NCI-H748 (cell line): Measurements from ENCODE around the gene IZUMO1R.
"Not testable (repeated sequence)": the region's sequence is repeated elsewhere in the genome, so short reads cannot be mapped to it uniquely, and the experiment has no call there.

Experiments
- DNase-seq: peaks from one replicate; lab custom pipeline; 2025; ENCODE audit not compliant: unreplicated experiment; lab: John Stamatoyannopoulos, UW

IZUMO1R gene

DNA sequence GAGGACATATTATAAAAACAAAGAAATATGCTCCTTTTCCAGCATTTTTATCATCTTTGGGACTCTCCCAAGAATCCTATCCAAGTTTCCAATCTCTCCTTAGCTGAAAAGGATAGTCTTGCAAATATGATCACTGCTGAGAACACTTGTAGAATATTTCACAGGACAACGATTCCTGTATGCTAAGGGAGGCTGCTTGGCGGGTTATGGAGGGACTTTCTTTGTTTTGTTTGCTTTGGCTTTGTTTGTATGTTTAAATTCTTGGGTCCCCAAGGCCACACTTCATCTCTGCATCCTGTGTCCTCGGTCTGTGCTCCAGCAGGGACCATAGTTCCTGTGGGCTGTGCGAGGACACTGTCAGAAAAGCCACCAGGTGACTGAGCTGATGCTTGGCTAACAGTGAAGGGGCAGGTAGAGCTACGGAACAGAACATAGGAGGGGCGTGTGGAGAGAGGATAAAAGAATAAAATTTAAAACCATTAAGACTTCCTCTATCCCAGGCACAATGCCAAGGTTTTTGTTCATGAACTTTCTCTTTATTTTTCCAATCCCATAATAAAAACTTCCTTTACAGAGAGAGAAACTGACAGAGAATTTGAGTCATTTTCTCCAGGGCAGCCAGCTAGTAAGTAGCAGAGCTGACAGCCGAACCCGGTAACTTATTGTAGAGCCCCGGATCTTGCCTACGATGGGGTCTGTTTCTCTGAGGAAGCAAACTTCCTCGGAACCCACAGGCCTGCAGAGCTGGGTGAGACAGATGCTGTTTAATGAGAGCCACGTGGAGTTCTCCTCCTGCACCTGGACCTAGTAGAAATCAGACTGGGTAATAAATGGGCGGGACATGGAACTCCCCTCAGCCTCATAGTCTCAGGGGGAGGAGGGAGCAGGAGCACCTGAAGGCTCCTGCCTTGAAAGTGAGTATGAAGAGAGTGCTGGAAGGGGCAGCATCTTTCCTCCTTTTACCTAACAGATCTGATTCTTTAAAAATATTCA, at the start of gene IZUMO1R:
Gene IZUMO1R, plus strand, starts transcription at position 615 of the 993 bp plus-strand sequence. CDS start 1,057 bp downstream, outside the sequence.
- DNase-seq = no peak

DNA sequence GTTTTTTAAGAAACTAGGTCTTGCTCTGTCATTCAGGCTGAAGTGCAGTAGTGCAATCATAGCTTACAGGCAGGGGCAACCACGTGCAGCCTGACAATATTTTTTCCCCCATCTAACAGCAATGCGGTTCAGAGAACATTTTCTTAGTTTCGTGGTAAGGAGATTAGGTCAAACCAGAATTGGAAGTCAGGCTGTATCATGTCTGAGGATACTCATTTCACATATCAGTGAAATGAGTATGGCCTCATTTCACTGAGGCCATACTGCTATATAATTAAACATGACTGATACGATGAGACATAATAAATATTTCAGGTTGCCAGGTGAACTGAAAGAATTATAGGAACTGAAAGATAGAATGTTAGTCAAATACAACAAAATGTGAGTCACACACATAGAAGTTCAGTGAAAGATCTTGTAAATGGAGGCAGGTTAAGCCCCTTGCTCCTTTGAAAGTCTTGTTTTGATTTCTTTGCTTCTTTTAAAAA, 32.5 kb upstream of the IZUMO1R start:
- DNase-seq = no peak

DNA sequence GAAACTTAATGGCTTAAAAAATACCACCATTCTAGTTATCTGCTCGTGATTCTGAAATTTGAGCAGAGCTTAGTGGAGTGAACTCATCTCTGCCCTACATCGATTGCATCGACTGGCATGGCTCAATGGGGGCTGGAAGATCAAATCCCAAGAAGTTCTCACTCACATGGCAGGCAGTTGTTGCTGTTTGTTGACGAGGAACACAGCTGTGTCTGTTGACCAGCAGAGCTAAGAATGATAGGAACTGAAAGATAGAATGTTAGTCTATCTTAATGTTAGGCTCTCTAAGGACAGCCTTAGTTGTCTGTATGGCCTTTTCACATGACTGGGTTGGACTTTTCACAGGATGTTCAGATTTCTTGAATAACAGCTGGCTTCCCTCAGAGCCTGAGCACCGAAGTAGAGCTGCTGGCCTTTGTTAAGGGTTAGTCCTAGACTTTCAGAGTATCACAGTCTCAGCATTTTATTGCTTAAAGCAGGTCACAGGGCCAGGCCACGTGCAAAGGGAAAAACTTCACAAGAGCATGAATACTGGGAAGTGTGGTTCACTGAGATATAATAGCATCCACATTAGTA, 31.6 kb upstream of the IZUMO1R start:
- DNase-seq = no peak

DNA sequence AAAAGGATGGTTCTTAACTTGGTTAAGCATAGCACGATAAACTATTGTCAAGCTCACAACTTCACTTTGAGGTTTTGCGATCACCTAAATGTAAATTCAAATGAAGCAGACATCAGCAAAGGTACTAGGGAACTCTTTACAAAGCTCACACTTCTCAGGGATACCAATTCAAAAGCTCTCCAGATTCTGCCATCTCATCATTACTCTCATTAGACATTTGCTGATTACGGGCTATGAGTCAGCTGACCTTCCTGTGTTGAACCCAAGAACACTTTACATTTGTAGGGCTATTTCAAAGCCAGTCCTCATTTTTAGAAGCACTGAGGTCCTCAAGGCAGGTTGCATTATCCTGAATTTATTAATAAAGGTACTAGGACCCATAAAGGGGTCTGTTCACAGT, 28.4 kb upstream of the IZUMO1R start:
- no peak for DNase-seq

DNA sequence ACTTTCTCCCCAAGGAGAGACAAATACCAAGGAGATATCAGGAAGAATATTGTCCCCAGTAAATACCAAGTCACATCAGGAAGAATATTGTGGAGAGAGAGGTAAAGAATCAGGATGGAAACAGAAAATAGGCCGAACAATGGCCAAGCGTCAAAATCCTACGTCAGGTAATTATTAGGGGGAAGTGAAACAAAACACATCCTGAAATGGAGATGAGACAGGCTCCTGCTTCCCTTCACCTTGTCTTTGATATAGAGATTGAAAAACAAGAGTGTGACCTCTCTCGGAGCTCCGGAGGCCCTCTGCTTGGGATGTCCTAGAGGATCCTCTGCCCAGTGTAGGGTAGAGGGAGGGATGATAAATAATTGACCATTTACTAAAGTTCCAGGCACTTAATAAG, 27.4 kb upstream of the IZUMO1R start:
- no peak for DNase-seq

DNA sequence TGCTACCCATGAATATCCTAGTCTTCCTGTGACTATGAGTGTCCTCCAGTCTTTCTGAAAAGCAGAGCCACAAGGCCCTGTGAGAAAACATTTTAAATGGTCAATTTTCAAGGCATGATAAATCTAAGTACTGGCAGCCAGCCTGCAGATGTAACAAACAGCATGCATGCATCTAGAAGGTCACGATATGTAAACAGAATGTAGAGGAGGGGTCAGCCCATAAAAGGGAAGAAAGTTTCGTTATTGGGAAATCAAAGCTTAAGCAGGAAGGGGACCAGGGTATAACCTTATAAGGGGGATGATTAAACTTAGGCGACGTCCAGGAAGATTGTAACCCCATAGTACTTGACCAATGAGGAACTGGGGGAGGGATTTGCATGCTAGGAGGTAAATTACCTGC, 26.2 kb upstream of the IZUMO1R start:
- not testable (repeated sequence) for DNase-seq

DNA sequence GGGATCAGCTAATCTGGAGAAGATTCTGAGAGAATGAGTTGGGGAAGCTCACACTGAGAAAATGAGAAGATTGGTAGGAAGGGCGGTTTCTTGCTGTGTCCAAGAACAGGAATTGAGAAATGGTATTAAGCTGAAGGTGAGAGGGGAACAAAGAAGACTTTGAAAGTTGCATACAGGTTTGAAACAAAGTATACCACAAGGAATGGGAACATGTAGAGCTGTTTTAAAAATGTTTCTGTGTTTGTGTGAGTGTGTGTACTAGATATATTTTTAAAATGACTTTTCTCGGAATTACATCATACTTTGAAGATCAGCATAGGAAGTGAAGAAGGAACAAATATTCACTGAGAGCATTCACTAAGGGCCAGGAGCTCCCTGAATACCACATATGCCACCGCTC, 24.4 kb upstream of the IZUMO1R start:
- DNase-seq = no peak

DNA sequence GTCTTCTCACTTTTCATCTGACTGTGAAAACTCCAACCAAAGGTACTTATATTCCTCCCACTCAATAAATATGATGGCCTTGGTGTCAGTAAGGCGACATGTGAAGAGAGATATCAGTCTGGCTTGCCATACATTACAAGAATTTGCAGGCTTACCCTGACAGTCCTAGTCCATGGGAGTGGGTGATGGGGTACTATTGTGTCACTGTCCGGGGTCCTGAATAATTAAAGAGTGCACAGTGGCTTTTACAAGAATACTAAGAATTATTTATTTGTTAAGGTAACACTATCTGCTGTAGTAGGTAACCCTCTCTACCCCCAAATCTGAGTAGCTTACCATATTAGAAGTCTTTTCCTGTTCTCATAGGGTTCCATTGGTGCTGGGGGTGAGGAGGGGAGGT, 23.1 kb upstream of the IZUMO1R start:
- DNase-seq = no peak

DNA sequence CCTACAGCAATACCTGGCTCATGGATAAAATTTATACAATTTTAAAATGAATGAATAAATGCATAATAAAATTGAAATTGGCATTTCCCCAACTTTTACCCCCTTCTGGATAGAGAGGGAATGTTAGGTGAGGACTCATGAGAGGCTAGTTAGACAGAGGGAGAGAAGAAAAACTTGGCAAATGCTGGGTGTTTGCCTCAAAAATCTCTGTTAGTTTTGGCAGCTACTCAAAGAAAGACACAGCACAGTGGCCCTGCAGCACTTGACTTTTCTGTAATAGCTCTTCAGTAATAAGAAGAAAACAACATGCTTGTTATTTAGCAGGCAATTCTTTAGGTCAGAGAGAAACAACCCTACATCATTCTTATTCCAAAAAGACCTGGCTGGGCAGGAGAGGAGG, 20.7 kb upstream of the IZUMO1R start:
- no peak for DNase-seq

DNA sequence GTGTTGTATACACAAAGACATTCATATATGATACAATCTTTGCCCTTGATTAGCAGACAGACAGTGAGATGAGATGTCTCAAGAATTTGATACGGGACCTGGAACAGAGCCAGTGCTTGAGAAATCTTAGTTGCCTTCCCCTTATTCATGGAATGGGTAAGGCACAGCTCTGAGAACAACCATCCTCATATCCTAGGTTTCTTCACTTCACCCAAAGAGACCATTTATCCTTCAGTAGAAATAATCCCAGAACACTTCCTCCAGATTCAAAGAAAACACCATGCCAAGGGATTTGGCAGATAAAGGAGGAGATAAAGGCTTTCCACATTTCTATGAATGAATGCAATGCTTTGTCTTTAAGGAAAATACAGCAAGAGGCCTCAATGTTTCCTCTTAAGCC, 8.8 kb upstream of the IZUMO1R start:
- no peak for DNase-seq

DNA sequence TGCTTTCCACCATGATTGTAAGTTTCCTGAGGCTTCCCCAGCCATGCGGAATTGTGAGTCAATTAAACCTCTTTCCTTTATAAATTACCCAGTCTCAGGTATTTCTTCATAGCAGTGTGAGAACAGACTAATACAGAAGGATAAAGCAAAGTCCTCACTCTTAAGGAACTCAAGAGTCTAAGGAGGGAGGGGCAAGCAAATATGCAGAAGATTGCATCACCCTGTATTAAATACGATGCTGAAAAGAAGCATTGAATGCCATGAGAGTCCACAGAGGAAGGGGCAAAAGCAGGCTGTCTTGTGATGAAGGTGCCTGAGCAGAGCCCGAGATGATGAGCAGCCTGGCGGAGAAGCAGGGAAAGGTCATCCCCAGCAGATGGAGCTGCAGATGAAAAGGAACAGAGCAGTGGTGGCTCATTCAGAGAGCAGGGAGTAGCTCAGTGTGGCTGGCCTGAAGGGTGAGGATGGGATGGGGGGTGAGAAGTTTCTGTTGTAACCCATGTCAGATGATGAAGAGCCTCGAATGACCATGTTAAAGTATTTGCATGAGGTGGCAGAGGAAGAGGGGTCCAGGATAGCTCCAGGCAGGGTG, 6.3 kb upstream of the IZUMO1R start:
- no peak for DNase-seq

DNA sequence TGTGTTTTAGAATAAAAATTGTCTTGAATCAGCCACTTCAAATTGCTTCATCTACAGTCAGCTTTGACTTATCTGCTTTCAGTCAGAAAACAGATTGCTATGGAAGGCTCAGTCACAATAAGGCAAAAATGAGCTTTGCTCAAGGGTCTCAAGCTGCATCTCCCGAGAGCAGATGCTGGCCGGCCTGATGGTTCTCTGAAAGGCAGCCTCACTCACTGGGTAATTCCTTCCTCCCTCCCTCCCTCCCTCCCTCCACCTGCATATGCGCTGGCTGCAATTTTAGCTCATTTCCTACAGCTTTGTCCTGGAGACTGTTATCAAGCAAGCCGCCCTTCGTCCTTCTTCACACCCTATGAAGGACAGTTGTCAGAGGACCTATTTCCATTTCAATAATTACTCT, 1.6 kb upstream of the IZUMO1R start:
- no peak for DNase-seq

DNA sequence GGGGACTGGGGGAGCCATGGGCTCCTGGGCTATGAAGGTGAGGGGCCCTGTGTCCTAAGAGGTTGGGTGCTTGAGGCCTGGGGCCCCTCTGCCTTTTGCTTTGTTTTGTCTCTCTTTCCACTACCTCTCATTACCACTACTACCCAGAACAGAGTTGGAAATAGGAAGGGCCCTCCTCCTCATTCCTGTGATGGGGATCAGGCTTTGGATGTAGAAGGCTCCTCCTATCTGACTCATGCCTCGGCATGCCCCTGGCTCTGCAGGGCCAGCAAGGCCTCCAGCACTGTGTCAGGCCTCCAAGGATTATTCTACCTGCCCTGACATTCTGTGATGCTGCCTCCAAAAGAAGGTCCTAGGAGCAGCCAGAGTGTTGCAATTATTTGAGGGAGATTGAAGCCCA, 766 bp downstream of the IZUMO1R start:
- no peak for DNase-seq

DNA sequence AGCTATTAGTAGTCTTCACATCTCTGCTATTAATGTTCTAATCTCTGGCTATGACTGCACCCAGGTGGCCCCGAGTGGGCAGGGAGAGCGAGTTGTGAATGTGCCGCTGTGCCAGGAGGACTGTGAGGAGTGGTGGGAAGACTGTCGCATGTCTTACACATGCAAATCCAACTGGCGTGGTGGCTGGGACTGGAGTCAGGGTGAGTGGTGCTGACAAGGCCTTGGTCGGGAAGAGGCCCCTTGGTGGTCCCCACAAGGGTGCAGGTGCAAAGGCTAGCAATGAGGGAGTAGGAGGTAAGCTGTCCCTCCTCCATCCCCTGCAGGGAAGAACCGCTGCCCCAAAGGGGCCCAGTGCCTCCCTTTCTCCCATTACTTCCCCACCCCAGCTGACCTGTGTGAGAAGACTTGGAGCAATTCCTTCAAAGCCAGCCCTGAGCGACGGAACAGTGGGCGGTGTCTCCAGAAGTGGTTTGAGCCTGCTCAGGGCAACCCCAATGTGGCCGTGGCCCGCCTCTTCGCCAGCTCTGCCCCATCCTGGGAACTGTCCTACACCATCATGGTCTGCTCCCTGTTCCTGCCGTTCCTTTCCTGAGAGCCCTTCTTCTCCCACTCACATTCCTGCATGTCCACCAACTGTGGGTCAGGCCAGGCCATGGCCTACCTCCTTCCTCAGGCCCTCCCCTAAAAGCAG, 2.9 kb downstream of the IZUMO1R start:
- DNase-seq = no peak

DNA sequence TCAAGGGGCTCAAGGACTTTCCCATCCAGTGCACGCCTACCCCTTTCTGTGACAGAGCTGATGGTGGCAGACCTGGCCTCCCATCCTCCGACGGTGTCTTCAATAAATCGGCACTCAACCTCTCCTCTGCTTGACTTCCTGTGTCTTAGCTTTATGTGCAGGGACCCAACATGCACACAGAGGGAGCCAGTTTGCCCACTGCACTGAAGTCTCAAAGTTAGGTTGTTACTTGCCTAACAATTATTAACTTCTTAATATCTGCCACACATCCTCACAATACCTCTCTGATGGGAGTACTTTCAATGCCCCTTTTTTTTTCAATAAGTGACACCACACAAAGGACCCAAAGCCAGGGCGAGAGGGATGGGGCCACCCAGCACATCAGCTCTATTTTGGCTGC, 3.6 kb downstream of the IZUMO1R start:
- no peak for DNase-seq

DNA sequence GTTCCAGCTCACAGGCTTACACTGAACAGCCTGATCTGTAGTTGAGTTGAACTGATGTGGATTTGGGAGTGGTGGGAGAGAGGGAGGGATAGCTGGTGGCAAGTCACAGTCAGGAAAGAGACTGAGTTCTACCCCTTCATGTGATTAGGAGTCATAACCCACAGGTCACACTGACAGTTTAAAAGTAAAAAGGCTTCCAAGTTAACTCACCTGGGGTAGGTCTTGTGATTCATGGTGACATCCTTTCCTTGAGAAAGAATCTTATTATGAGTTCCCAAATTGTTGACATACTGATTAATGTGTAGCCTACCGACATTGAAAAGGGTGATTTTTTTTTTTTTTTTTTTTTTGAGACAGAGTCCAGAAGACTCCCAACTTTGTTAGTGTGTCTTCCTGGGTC, 5.4 kb downstream of the IZUMO1R start:
- no peak for DNase-seq

DNA sequence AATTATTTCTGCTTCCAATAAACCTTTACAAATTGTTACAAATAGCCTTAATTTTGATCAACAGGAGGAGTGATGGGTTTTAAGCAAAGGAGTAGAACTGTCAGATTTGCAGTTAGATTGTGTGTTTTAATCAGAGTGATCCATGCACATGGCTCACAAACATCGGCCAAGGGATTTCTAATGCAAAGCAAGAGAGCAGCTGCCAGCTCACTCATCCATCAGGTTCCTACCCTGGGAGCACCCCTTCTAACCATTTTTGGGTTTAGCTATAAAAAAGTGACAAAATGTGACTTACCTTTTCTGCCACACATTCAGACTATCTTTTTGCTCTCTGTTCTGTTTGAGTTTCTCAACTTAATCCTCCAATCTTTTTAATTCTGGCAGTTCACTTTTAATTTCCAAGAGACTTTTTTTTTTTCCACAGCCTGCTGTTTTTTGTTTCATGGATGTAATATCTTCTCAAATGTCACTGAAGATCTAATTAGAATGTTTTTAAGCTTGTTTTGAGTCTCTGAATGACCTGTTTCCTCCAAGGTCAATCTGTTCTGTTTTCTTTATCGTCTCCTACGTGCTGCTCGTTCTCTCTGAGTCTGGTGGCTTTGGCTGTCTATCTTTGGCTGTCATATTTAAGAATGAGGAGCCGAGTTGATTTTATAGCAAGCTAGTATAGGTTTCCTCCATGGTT, 6.0 kb downstream of the IZUMO1R start:
- DNase-seq = no peak

DNA sequence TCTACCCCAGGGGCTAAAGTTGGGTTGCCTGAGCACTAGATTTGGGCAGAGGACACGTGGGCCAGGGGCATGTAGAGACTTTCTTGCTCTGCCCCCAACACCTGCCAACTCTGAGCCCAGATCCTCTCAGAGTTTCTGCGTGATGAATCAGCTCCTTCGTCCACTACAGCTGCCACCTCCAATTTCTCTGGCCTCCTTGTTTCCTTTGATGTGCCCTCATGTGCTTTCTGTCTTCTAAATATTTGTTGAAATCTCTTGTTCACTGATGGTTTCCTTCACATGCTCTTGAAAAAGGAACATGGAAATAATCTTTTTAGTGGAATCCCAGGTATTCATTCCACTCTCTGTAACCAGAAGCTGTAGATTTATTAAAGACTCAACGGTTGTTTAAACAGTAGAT, 8.0 kb downstream of the IZUMO1R start:
- no peak for DNase-seq

DNA sequence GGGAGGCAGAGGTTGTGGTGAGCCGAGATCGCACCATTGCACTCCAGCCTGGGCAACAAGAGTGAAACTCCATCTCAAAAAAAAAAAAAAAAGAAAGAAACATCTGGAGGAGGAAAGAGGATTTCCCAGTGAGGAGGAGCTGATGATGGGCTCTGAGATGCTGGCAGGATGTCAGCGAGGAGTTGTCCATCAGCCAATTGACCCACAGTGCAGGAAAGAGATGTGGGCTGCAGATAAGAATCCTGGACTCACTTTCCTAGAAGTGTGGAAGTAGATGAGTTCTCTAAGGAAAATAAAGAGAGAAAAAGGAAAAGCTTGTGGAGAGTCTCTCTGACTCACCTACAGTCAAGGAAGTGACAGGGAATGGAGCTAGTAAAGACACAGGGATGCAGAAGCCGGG, 9.7 kb downstream of the IZUMO1R start:
- DNase-seq = no peak

DNA sequence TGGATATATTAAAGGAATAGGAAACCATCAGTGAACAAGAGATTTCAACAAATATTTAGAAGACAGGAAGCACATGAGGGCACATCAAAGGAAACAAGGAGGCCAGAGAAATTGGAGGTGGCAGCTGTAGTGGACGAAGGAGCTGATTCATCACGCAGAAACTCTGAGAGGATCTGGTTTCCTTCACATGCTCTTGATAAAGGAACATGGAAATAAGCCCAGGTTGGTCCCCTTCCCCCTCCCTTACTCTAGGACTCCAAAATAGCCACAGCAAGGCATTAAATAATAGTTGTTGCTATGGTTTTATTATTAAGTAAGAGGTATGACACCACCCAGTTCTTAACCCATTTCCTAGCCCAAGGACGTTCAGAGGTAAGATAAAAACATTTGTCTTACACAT, 11.3 kb downstream of the IZUMO1R start:
- no peak for DNase-seq

DNA sequence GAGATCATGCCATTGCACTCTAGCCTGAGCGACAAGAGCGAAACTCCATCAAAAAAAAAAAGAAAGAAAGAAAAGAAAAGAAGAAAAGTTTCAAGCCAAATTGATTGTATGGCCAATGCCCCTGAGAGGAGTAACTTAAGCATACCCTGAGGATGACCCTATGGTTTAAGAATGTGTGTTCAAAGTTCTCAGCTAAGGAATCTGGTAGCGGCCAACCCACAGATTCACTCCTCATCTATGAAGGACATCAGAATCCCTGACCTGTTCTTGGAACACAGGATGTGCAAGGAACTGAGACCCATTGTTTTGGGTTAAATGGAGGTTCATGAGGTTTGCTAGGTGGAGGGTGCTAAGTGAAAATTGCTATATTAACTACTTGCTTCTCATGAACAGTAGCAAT, 18.1 kb downstream of the IZUMO1R start:
- no peak for DNase-seq
